Panc1 (cell line): ENCODE results near the gene MYH3. TPM values are rescaled to one million over a fixed set of nuclear protein-coding genes. Genes with fewer than 3 reads are reported as not detected.

Source experiments
- ATAC-seq: fragments of 200-7000 bp; cut with Tn5 transposase; 2 replicates; pipeline ENCODE4 v1.9.1; 2020; ENCODE audit warnings: mild to moderate bottlenecking, moderate library complexity
- BruUV-seq: library from RNA; stranded (reverse); fragments of 400-500 nt; replicated peaks from 2 replicates; lab custom pipeline; 2021; lab: Mats Ljungman, UMichigan
- CTCF ChIA-PET: fragments of 300-600 bp; sonication (Branson Sonifier 250); formaldehyde crosslinking; loops from one replicate; lab custom pipeline; 2022; ENCODE audit warnings: antibody characterized with exemption; lab: Charles Lee
- POLR2A ChIA-PET: fragments of 300-600 bp; sonication (Branson Sonifier 250); formaldehyde crosslinking; loops from one replicate; lab custom pipeline; 2022; ENCODE audit warnings: antibody characterized with exemption; lab: Charles Lee
- DNase-seq: peaks from one replicate; pipeline ENCODE4 v3.0.0-alpha.2; 2010; ENCODE audit warnings: low read depth, low spot score
- H3K27ac ChIP-seq: 2 replicates; pipeline ENCODE4 v1.5.1; 2011; ENCODE audit warnings: mild to moderate bottlenecking, low read length, inconsistent platforms
- H3K27me3 ChIP-seq: fragments of 200-500 bp; sonication (Bioruptor generic); 2 replicates; pipeline ENCODE4 v1.6.0; 2014; ENCODE audit warnings: low read length, inconsistent platforms; ENCODE audit not compliant: control insufficient read depth, insufficient read depth
- H3K36me3 ChIP-seq: fragments of 200-500 bp; sonication (Bioruptor generic); 2 replicates; pipeline ENCODE4 v1.5.1; 2014; ENCODE audit warnings: inconsistent platforms, mild to moderate bottlenecking, low read length, moderate library complexity; ENCODE audit not compliant: control insufficient read depth, insufficient read depth
- H3K4me1 ChIP-seq: 2 replicates; pipeline ENCODE4 v1.5.1; 2011; ENCODE audit warnings: inconsistent platforms, mild to moderate bottlenecking, low read length, moderate library complexity; ENCODE audit not compliant: control insufficient read depth, insufficient read depth
- H3K4me3 ChIP-seq, 2 experiments: 2 replicates each; pipeline ENCODE4 v1.5.1; 2011 to 2012; ENCODE audit warnings: low read depth in 2 of 2, low read length in 2 of 2, mild to moderate bottlenecking in 2 of 2, inconsistent platforms in 1 of 2, moderate library complexity in 1 of 2
- H3K9me3 ChIP-seq: fragments of 200-500 bp; sonication (Bioruptor generic); 2 replicates; pipeline ENCODE4 v1.5.1; 2014; ENCODE audit warnings: low read depth, mild to moderate bottlenecking, inconsistent platforms, low read length, moderate library complexity; ENCODE audit not compliant: control insufficient read depth, insufficient read depth
- POLR2AphosphoS5 ChIP-seq: IDR thresholded peaks from 2 replicates; pipeline ENCODE4 v1.6.1; 2012; ENCODE audit warnings: mild to moderate bottlenecking, low read depth, low read length, moderate library complexity
- SIN3A ChIP-seq: IDR thresholded peaks from 2 replicates; pipeline ENCODE4 v1.6.1; 2012; ENCODE audit warnings: low read depth, mild to moderate bottlenecking, low read length, moderate library complexity, borderline replicate concordance; ENCODE audit not compliant: insufficient read depth
- TCF7L2 ChIP-seq: IDR thresholded peaks from 2 replicates; pipeline ENCODE4 v1.6.1; 2011; ENCODE audit warnings: mild to moderate bottlenecking, low read depth, low read length, inconsistent platforms
- in situ Hi-C: cut with HindIII; loops from 2 replicates; pipeline ENCODE4 v1.10.0; 2016; ENCODE audit warnings: low sequenced_read_pairs, low pct_unique_long_range_greater_than_20kb
- intact Hi-C: fragments of 100-400 bp; cut with micrococcal nuclease; formaldehyde crosslinking; loops from one replicate; pipeline ENCODE4 v1.10.0; 2022; ENCODE audit not compliant: unreplicated experiment
- total RNA-seq: library from RNA; stranded (reverse); gene quantifications from one replicate; pipeline ENCODE4 v1.2.1, GENCODE V29; 2021; ENCODE audit not compliant: unreplicated experiment
- TF ChIP-seq, protein P1 (sequence below), 2 experiments: IDR thresholded peaks; 2 replicates each; pipeline ENCODE4 v1.6.1; 2011 to 2012; ENCODE audit warnings: low read depth in 2 of 2, control low read depth in 1 of 2, low read length in 1 of 2, mild to moderate bottlenecking in 1 of 2, moderate library complexity in 1 of 2; ENCODE audit not compliant: insufficient read depth in 1 of 2
- TF ChIP-seq, protein P2 (sequence below): fragments of 450-650 bp; IDR thresholded peaks from 2 replicates; pipeline ENCODE4 v1.5.1; 2017; ENCODE audit warnings: mild to moderate bottlenecking

Gene MYH3
- total RNA-seq, 1 experiment from 2014 or later, result 1.6 TPM

DNA sequence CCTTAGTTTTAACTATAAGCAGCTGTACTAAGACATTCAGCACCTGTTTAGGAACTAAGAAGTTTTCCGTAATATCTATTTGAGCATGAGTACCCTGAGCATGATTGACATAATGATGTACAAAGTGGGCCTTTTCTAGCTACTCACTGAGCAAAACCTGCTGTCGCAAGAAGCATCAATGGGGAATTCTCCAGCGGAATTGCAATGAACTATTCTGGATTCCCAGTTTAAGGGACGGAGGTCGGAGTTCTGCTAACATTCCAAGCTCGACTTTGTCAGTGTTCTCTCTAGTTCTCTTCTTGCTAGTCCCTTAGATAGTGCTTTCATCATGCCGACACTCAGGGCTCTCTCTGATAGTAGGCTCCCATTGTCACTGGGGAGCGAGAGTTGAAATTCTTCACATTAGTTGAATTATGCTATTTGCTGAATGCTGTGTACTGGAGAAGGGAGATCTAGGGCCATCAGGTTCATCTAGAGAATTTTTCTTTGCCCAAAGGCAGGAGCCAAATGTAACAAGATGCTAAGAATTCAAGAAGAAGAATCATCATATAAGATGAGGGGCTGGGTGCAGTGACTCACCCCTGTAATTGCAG lies 67.5 kb downstream of the MYH3 start:
- DNase-seq, result no peak
- TF ChIP-seq TCF7L2 (no peak), SIN3A (no peak), POLR2AphosphoS5 (no peak)
- TF ChIP-seq, protein P1, sequence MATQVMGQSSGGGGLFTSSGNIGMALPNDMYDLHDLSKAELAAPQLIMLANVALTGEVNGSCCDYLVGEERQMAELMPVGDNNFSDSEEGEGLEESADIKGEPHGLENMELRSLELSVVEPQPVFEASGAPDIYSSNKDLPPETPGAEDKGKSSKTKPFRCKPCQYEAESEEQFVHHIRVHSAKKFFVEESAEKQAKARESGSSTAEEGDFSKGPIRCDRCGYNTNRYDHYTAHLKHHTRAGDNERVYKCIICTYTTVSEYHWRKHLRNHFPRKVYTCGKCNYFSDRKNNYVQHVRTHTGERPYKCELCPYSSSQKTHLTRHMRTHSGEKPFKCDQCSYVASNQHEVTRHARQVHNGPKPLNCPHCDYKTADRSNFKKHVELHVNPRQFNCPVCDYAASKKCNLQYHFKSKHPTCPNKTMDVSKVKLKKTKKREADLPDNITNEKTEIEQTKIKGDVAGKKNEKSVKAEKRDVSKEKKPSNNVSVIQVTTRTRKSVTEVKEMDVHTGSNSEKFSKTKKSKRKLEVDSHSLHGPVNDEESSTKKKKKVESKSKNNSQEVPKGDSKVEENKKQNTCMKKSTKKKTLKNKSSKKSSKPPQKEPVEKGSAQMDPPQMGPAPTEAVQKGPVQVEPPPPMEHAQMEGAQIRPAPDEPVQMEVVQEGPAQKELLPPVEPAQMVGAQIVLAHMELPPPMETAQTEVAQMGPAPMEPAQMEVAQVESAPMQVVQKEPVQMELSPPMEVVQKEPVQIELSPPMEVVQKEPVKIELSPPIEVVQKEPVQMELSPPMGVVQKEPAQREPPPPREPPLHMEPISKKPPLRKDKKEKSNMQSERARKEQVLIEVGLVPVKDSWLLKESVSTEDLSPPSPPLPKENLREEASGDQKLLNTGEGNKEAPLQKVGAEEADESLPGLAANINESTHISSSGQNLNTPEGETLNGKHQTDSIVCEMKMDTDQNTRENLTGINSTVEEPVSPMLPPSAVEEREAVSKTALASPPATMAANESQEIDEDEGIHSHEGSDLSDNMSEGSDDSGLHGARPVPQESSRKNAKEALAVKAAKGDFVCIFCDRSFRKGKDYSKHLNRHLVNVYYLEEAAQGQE (IDR thresholded peaks at IDR 0.05; ENCODE audit: insufficient read depth in 1 of 2, low read depth in 2 of 2, low read length in 1 of 2), result no peak
- TF ChIP-seq, protein P2, sequence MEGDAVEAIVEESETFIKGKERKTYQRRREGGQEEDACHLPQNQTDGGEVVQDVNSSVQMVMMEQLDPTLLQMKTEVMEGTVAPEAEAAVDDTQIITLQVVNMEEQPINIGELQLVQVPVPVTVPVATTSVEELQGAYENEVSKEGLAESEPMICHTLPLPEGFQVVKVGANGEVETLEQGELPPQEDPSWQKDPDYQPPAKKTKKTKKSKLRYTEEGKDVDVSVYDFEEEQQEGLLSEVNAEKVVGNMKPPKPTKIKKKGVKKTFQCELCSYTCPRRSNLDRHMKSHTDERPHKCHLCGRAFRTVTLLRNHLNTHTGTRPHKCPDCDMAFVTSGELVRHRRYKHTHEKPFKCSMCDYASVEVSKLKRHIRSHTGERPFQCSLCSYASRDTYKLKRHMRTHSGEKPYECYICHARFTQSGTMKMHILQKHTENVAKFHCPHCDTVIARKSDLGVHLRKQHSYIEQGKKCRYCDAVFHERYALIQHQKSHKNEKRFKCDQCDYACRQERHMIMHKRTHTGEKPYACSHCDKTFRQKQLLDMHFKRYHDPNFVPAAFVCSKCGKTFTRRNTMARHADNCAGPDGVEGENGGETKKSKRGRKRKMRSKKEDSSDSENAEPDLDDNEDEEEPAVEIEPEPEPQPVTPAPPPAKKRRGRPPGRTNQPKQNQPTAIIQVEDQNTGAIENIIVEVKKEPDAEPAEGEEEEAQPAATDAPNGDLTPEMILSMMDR, result no peak
- ChIA-PET CTCF (no interaction called here), POLR2A (no interaction called here)
- ATAC-seq, result no peak
- no peaks in the 10 kb centered on the region for H3K9me3 ChIP-seq
- H3K4me1 ChIP-seq, result no peaks in the 10 kb centered on the region
- intact Hi-C loops, result no loop called here
- no TSS peak for BruUV-seq
- no peak overlapping the region for H3K4me3 ChIP-seq
- no peak overlapping the region for H3K27ac ChIP-seq
- H3K36me3 ChIP-seq, result no peaks in the 10 kb centered on the region
- in situ Hi-C loops, result no loop called here
- H3K27me3 ChIP-seq, result 0 out of 2 replicates have a peak, but pooled peaks cover 2% of the 10 kb centered on the region

DNA sequence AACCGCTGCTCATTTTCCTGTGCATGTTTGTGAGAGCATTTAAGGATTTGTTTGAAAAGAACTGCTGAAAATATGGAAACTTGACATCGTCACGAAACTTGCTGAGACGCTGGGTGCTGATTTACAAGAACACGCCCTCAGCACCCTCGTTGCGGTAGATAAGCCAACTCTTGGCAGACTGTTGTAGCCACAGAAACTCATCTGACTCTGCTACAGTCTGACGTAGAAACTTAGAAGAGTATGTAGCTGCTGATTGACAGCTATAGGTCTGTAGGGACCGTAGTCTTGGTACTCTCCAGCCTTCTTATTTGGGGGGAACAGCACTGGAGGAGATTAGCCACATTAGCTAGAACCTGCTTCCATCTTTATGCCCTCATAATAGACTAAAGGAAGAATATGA lies 71.6 kb downstream of the MYH3 start:
- DNase-seq (no peak), ATAC-seq (no peak)
- TF ChIP-seq POLR2AphosphoS5 (no peak), SIN3A (no peak), TCF7L2 (no peak)
- TF ChIP-seq, protein P1 (IDR thresholded peaks at IDR 0.05; ENCODE audit: insufficient read depth in 1 of 2, low read depth in 2 of 2, low read length in 1 of 2), result no peak
- TF ChIP-seq, protein P2, result no peak
- no TSS peak for BruUV-seq
- in situ Hi-C loops (no loop called here), intact Hi-C loops (no loop called here)
- ChIA-PET POLR2A (no interaction called here), CTCF (no interaction called here)
- no peaks in the 10 kb centered on the region for H3K4me1 ChIP-seq
- no peak overlapping the region for H3K4me3 ChIP-seq
- peaks cover 4% of the 10 kb centered on the region; the same call in 1 of the 2 replicates for H3K27me3 ChIP-seq
- no peak overlapping the region for H3K27ac ChIP-seq
- H3K36me3 ChIP-seq, result no peaks in the 10 kb centered on the region
- H3K9me3 ChIP-seq, result no peaks in the 10 kb centered on the region
